Activated CD8-positive, alpha-beta memory T cell treated with anti-CD3 and anti-CD28 coated beads, Interleukin-2, amount 50 U/mL, for 48 hours (primary cell): Measurements from ENCODE around the gene TNFAIP1.
"Not testable (repeated sequence)": the region's sequence is repeated elsewhere in the genome, so short reads cannot be mapped to it uniquely, and the experiment has no call there.

Source experiments
- DNase-seq: peaks from one replicate; pipeline ENCODE4 v3.0.0-alpha.2; 2020

Gene TNFAIP1

GRCh38 chr17:28335201-28335958 is at the start of gene TNFAIP1, which contains the start of gene IFT20:
TSS of gene TNFAIP1 (plus strand) at chr17:28335761. CDS start at chr17:28339522, 3,761 bp downstream.
TSS of gene IFT20 (minus strand) at chr17:28335472. CDS start at chr17:28331985, 3,487 bp downstream.
- DNase-seq: peak; percentile 95

DNA sequence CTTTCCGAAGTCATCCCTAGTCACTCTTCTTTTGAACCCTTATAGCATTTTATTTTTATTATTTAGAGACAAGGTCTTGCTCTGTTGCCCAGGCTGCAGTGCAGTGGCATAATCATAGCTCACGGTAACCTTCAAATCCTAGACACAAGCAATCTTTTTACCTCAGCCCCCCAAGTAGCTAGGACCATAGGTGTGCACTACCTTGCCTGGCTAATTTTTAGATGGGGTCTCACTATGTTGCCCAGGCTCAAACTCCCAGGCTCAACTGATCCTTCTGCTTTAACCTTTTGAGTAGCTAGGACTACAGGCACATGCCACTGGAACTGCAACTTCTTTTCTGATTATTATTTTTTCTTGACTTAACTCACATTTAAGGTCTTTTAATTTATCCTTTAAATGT is 49.6 kb upstream of the TNFAIP1 start:
- no peak for DNase-seq

DNA sequence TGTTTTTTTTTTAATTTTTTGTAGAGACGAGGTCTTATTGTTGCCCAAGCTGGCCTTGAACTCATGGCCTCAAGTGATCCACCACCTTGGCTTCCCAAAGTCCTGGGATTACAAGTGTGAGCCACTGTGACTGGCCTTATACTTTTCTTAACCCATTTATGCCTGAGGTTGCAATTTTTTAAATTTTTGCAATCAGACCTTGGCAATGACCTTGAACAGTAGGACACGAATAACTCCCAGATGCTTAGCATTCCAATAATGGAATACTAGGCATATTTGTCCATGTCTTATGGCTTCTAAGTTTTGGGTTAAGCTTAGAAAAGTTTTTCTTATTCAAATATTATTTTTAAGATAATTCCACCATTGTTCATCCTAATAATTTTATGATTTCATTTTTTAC is 44.9 kb upstream of the TNFAIP1 start:
- DNase-seq: no peak

DNA sequence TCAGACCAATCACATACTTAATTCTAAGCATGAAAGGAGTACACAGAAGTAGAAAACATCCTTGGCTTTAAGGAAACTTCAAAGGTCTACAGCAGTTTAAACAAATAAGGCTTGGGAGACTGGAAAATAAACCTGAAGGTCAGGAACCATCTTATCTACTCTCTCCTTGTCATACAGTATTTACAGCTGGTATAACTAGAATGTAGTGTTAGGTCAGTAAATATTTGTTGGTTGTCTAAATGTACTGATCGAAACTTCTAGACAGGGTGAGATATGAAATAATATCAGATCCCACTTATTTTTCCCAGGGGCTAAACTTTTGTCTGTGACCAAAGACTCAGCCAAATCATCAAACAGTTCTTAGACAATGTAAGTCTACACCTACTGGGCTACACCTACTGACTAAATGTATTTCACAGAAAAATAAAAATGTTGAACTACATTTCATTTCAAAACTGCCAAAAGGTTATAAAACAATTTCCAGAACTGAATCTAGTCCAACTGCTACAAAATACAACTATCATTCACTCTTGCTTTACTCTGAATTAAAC is 43.7 kb upstream of the TNFAIP1 start:
- DNase-seq: no peak

DNA sequence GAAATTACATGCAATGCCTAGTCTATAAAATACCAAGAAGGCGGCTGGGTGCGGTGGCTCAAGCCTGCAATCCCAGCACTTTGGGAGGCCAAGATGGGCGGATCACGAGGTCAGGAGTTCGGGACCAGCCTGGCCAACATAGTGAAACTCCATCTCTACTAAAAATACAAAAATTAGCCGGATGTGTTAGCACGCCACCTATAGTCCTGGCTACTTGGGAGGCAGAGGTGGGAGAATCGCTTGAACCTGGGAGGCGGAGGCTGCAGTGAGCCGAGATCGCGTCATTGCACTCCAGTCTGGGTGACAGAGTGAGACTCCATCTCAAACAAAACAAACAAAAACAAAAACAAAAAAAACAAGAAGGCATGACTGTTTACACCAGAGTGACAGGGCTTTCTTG is 42.7 kb upstream of the TNFAIP1 start:
- DNase-seq: not testable (repeated sequence)

- DNase-seq: no peak
Observed at GRCh38 chr17:28293994-28294393, 41.6 kb upstream of the TNFAIP1 start.

- DNase-seq: no peak
Observed at GRCh38 chr17:28295677-28296578, 39.6 kb upstream of the TNFAIP1 start.

GRCh38 chr17:28298449-28298848 is 37.1 kb upstream of the TNFAIP1 start:
- DNase-seq: no peak

GRCh38 chr17:28306954-28307401 is 28.6 kb upstream of the TNFAIP1 start:
- DNase-seq: no peak

DNA sequence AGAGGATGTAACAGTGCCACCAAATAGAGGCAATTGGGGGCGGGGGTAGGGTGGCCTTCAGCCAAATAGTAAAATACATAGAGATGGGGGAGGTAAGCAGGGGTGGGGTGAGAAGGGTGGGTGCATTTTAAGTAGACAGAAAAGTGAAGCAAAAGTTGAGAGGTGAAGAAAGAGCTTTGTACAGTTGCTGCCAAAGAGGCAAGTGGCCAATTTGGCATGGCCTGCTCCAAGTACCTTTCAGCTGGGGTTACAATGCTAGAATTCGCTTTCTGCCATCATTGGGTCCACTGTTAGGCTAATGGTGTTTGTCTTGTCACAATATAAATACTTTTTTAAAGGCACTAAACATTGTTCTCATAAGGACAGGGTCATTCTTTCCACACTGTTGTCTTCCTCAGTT is 21.7 kb upstream of the TNFAIP1 start:
- DNase-seq: no peak

GRCh38 chr17:28315846-28316705 is 19.5 kb upstream of the TNFAIP1 start:
- no peak for DNase-seq

GRCh38 chr17:28317099-28317965 is 18.2 kb upstream of the TNFAIP1 start:
- DNase-seq: no peak

DNA sequence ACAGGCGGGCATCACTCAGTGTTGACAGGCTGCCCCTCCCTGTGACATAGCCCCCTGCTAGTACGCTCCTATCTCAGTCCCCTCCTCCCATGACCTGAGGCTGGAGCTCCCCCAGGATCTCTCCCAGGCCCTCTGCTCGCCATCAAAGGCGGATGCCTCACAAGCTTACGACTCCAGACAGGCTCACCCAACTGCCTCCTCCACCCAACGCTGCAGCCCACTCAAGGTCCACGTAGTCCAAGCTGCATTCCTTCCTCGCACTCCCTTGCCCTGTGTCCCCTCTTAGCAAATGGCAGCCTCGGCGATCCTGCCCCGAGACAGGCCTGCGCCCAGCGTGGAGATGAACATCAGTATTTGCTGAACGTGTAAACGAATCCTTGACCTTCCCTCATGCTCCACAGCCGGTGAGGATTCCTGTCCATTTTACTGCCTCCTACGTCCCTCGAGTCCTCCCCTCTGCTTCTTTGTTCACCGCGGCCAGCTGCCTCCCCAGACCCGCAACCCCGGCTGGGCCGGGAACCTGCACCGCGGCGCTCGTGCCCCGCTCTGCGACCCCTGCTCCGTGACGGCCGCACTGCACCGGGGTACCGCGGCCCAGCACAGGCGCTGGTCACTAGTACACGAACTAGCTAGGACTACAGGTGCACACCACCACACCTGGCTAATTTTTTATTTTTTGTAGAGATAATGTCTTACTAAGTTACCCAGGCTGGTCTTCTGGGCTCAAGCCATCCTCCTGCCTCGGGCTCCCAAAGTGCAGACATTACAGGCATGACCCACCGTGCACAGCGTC is 17.4 kb upstream of the TNFAIP1 start:
- no peak for DNase-seq

DNA sequence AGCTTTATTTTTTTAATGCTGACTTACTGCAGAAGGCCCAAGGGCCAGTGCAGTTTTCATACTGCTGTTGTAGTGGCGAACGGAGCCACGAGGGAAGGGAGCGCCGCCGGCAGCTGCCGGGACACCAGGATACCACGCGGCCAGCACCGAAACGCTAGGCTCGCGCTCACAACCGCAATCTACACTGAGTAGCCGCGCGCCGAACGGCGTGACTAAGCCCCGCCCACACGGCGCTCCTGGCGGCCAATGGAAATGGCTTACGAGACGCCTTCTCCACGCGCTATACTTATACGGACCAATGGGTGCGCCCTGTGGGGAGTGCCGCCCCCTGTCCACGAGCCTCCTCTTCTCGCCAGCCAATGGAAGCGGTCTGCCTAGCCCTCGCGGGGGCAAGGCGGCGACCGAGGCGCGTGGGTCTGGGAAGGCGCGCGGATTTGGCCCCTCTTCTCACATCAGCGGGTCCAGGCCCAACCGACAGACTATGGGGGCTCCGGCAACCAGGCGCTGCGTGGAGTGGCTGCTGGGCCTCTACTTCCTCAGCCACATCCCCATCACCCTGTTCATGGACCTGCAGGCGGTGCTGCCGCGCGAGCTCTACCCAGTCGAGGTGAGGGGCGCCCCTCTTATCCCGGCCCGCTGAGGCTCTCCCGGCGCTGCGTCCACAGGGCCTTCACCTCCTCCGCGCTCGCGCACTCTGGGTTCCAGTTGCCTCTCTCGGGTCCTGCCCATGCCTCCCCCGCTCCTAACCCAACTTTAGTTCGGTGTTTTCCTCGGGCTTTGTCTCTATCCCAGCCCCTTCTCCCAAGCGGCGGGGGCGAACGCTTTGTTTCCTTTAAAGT is 16.6 kb upstream of the TNFAIP1 start, which contains the start of gene TMEM97:
Gene TMEM97, plus strand, starts transcription at position 442 of the 839 bp plus-strand sequence. Its CDS starts 40 bp downstream, at position 482.
- peak; percentile 97 for DNase-seq

- no peak for DNase-seq
Observed at GRCh38 chr17:28319598-28319935, 16.0 kb upstream of the TNFAIP1 start.

DNA sequence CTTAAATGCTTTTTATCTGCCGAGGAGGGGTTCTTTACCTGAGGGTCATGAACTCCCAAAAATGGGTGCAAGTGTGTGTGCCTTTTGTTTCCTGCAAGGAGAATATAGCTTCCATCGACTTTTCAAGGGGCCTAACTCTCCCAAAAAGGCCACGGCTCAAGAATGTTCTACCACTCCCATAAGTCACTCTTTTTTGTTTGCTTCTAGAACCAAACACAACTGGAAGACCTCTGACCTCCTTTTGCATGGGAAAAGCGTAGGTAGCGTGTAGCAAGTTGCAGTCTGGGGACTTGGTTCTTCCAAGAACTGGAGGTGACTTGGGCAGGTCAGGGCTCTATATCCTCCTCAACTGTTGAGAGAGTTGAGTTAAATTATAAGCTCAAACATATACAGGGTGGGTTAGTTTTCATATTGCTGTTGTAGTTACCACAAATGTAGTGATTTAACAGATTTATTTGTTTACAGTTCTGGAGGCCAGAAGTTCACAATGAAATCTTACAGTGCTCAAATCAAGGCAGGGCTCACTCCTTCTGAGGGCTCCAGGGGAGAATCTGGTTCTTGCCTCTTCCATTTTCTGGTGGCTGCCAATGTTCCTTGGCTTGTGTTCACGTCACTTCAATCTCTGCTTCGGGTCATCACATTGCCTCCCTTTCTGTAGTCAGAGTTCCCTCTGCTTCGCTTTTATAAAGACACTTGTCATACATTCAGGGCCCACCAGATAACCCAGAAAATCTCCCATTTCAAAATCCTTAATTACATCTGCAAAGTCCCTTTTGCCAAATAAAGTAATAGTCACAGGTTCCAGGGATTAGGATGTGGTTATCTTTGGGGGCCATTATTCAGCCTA is 15.1 kb upstream of the TNFAIP1 start:
- no peak for DNase-seq

DNA sequence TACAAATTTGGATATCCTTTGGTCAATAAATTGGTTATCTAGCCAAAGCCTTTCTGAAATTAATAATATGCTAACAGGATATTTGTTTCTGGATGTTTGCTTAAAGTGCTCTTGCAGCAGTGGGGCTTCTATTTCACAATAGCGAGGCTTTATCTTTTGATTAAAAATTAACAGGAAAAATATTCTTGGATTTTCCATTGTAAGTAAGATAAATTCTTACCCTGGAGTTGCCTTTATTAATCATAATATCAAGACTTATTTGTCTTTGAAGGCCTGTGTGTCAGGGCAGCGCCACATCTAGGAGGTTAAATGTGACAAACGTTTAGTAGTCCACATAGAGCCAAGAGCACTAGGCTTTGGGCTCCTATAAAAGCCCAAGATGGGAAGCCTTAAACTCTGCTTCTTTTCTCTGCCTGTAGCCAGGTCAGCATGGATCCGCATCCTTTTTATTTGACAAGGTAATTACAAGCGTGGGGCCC is 11.3 kb upstream of the TNFAIP1 start:
- no peak for DNase-seq

- no peak for DNase-seq
Observed at GRCh38 chr17:28324781-28325180, 10.8 kb upstream of the TNFAIP1 start.
